Activated T-helper 1 cell treated with anti-CD3 and anti-CD28 coated beads, Interleukin-2, amount 50 U/mL, for 16 hours (primary cell): ENCODE results near the gene RPP38.

Experiments used
- DNase-seq, 2 donors: peaks; one replicate each; pipeline ENCODE4 v3.0.0-alpha.2; 2020; ENCODE audit warnings: low read depth in 1 of 2, low spot score in 1 of 2

Gene RPP38

DNA sequence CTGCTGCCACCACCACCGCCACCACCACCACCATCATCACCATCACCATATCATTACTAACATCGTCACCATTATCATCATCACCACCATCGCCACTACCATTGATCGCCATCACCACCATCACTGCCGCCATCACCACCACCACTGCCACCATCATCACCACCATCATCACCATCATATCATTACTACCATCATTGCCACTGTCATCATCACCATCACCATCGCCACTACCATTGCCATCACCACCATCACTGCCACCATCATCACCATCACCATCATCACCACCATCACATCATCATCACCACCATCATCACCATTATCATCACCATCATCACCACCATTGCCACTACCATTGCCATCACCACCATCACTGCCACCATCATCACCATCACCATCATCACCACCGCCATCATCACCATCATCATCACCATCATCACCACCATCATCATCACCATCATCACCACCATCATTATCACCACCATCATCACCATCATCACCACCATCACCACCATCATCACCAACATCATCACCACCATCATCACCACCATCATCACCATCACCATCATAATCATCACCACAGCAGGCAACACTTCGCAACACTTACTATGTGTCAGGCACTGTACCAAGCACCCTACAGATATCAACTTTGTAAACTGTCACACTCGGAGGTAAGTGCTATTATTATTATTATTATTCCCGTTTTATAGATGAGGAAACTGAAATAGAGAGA, 52.1 kb downstream of the RPP38 start:
- no peak for DNase-seq

GRCh38 chr10:15150563-15150962, 53.4 kb downstream of the RPP38 start:
- DNase-seq, result no peak

- DNase-seq, result no peak
Measured at GRCh38 chr10:15152556-15152955, 55.4 kb downstream of the RPP38 start.
